ENCODE measurements around the gene TNS3. TPM values are rescaled to one million over a fixed set of nuclear protein-coding genes. Genes with fewer than 3 reads are reported as not detected.
A peak's percentile ranks its signal among the peaks of the same experiment; 100 is the strongest.

The TNS3 gene
- total and polyA plus RNA-seq, 2 of the 13 experiments (the other 11 are each of a cell fraction or from before 2014, with no cell fraction given) = 52.9 to 55.7 TPM

GRCh38 chr7:47323904-47324303, 258.0 kb downstream of the TNS3 start (continued):
- TF ChIP-seq USF2 (IDR thresholded peaks at IDR 0.05; ENCODE audit: low read depth, low read length) = no peak
- TF ChIP-seq USF2 (CRISPR knock-in tag; IDR thresholded peaks at IDR 0.05; ENCODE audit: borderline replicate concordance) = no peak
- TF ChIP-seq ZNF34 (CRISPR knock-in tag; IDR thresholded peaks at IDR 0.05; ENCODE audit: borderline replicate concordance) = no peak
- TF ChIP-seq KDM5B (CRISPR knock-in tag; IDR thresholded peaks at IDR 0.05; ENCODE audit: borderline replicate concordance) = no peak
- no peak for TF ChIP-seq KDM1A (CRISPR knock-in tag; IDR thresholded peaks at IDR 0.05)

GRCh38 chr7:47322731-47323130, 259.2 kb downstream of the TNS3 start:
- Histone ChIP-seq H3K9me3 (ENCODE audit: low read length) (no peaks in the 10 kb centered on the region), H3K4me3 (replicated peaks in 1 of 3; ENCODE audit: insufficient read depth in 1 of 3, low read depth in 2 of 3, low read length in 3 of 3) (no peak overlapping the region), H4K20me1 (ENCODE audit: insufficient read depth, low read length) (peaks cover 10% of the 10 kb centered on the region), H3K4me2 (ENCODE audit: low read depth, low read length) (no peak overlapping the region), H3K27ac (ENCODE audit: extremely low read length, insufficient read depth, low read length) (no peak overlapping the region), H3K27me3 (ENCODE audit: control insufficient read depth in 1 of 2, insufficient read depth in 2 of 2, low read length in 2 of 2) (no peaks in the 10 kb centered on the region), H3K36me3 (replicated peaks in 1 of 2; ENCODE audit: control insufficient read depth in 1 of 2, insufficient read depth in 2 of 2, low read length in 2 of 2) (peaks cover 30 to 75% of the 10 kb centered on the region in 2 experiments), H3K4me1 (ENCODE audit: insufficient read depth, low read length) (no peaks in the 10 kb centered on the region; the same call in 1 of the 2 replicates), H3K9ac (ENCODE audit: insufficient read depth, low read depth, low read length) (no peak overlapping the region), H3K79me2 (ENCODE audit: insufficient read depth, low read length) (no peaks in the 10 kb centered on the region), H2AFZ (ENCODE audit: low read length) (no peak overlapping the region)
- CTCF ChIA-PET (ENCODE audit: low intra/inter-chr PET ratio, low total read pairs) = no interaction called here
- POLR2A ChIA-PET = no interaction called here
- DNase-seq (ENCODE audit: low spot score) (no peak), FAIRE-seq (no peak), ATAC-seq (no peak)
- intact Hi-C loops (cut with micrococcal nuclease; ENCODE audit: unreplicated experiment) = no loop called here
- no TSS peak for BruUV-seq (replicated peaks)
- TF ChIP-seq RBM22 (optimal IDR thresholded peaks at IDR 0.05; ENCODE audit: low read length) (peak; percentile 90), ZNF446 (CRISPR knock-in tag; IDR thresholded peaks at IDR 0.05) (no peak)
- 89% methylated on average over 8 of the region's 11 CpGs for WGBS (ENCODE audit: low lambda C conversion rate)
- in situ Hi-C loops (cut with HindIII; ENCODE audit: extremely low pct_ligation_motif_present, low pct_unique_long_range_greater_than_20kb) = no loop called here

Data from HepG2 (cell line).